GM12874 (cell line): Measurements from ENCODE around the gene HBD.

Experiments
- TF ChIP-seq, protein P1 (sequence below): IDR thresholded peaks from 2 replicates; pipeline ENCODE4 v1.5.1; 2011; ENCODE audit warnings: low read depth, mild to moderate bottlenecking, control low read depth, low read length, moderate library complexity; ENCODE audit not compliant: insufficient read depth

HBD gene

GRCh38 chr11:5277807-5278382 lies 43.6 kb upstream of the HBD start:
- TF ChIP-seq, protein P1, sequence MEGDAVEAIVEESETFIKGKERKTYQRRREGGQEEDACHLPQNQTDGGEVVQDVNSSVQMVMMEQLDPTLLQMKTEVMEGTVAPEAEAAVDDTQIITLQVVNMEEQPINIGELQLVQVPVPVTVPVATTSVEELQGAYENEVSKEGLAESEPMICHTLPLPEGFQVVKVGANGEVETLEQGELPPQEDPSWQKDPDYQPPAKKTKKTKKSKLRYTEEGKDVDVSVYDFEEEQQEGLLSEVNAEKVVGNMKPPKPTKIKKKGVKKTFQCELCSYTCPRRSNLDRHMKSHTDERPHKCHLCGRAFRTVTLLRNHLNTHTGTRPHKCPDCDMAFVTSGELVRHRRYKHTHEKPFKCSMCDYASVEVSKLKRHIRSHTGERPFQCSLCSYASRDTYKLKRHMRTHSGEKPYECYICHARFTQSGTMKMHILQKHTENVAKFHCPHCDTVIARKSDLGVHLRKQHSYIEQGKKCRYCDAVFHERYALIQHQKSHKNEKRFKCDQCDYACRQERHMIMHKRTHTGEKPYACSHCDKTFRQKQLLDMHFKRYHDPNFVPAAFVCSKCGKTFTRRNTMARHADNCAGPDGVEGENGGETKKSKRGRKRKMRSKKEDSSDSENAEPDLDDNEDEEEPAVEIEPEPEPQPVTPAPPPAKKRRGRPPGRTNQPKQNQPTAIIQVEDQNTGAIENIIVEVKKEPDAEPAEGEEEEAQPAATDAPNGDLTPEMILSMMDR: no peak

- TF ChIP-seq, protein P1: no peak
Measured at GRCh38 chr11:5276697-5277096, 42.4 kb upstream of the HBD start.

DNA sequence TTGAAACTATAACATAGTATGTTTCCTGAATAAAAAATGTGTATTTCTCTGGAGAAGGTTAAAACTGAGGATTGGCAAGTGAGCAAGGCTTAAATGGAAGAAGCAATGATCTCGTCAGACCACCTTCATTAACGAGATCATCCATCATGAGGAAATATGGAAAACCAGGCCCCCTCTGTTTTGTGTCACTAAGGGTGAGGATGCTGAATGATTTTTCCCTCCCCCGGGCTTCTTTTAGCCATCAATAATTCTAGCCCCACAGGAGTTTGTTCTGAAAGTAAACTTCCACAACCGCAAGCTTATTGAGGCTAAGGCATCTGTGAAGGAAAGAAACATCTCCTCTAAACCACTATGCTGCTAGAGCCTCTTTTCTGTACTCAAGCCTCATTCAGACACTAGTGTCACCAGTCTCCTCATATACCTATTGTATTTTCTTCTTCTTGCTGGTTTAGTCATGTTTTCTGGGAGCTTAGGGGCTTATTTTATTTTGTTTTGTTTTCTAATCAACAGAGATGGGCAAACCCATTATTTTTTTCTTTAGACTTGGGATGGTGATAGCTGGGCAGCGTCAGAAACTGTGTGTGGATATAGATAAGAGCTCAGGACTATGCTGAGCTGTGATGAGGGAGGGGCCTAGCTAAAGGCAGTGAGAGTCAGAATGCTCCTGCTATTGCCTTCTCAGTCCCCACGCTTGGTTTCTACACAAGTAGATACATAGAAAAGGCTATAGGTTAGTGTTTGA lies 41.3 kb upstream of the HBD start:
- TF ChIP-seq, protein P1: no peak

DNA sequence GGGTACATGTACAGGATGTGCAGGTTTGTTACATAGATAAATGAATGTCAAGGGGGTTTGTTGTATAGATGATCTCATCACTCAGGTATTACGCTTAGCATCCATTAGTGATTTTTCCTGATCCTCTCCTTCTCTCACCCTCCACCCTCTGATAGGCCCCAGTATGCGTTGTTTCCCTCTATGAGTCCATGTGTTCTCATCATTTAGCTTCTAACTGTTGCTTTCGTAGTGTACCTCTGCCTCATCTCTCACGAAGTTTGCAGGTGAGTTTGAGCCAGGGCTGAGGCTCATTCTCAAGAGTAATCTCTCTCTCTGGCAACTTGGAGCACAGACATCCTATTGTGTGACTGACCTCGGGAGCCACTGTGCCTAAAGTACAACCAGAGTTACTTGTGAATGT lies 40.1 kb upstream of the HBD start:
- TF ChIP-seq, protein P1: no peak

- TF ChIP-seq, protein P1: no peak
Measured at GRCh38 chr11:5272395-5273017, 38.2 kb upstream of the HBD start.

DNA sequence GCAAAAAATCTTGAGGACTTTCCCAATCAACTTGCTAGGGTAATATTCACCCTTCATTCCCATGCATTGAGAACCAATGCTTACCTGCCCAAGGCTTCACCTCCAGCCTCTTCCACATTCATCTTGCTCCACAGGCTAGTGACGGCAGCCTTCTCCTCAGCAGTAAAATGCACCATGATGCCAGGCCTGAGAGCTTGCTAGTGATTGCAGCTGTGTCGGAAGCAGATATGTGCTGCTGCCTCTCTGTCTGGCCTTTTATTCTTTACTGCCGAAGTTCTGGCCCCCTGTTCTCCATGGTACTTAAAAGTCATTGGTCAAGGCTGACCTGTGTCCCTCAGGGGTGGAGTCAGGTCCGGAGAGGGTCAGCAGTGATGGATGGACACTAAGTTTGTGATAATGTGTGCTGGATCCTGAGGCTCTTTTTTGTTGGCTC lies 35.4 kb upstream of the HBD start, which contains the start of gene HBE1:
HBE1 (minus strand) TSS at position 231 of the 433 bp plus-strand sequence; CDS start at position 176, 55 bp downstream.
- TF ChIP-seq, protein P1: no peak

DNA sequence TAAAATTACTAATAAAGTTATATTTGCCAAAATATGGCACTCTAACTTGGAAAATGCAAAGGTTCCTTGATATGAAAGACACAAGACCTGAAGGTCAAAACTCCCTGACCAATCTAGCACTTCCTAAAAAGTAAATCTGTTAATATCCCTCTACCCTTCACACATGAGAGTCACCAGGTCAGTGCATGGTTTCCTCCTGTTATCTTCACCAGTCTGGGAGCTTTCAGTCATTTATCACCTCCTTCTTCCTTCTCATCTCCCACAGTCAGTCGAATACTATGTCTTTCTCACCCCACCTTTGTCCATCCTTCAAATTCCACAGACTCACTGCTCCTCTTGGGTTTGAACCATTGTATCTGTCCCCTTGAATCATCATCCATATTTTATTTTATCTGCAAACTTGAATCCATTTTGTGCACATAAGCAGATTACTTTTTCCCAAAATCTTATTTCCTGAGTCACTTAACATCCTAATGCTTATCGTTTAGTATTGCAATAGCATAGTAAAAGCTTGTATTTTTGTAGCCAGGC lies 32.8 kb upstream of the HBD start:
- TF ChIP-seq, protein P1: no peak
